PC-3 (cell line): Measurements from ENCODE around the gene IL17RD.

ENCODE experiments used
- CTCF ChIP-seq: fragments of 300-600 bp; sonication (generic); conservative IDR thresholded peaks from 2 replicates; pipeline ENCODE4 v1.5.1; 2017; ENCODE audit warnings: antibody characterized with exemption, low read depth, mild to moderate bottlenecking, low read length
- EZH2 ChIP-seq: fragments of 300-600 bp; sonication (generic); IDR thresholded peaks from one replicate; pipeline ENCODE4 v1.6.1; 2017; ENCODE audit warnings: antibody characterized with exemption, mild to moderate bottlenecking, low read length; ENCODE audit not compliant: unreplicated experiment

GRCh38 chr3:57063032-57063431, 102.1 kb downstream of the IL17RD start:
- TF ChIP-seq CTCF: no peak
- no peak for TF ChIP-seq EZH2
